GM19452 (cell line): ENCODE data around the gene TAB3.

Experiments
- ATAC-seq: cut with Tn5 transposase; IDR thresholded peaks from one replicate; pipeline ENCODE4 v1.9.1; 2021; ENCODE audit not compliant: unreplicated experiment

TAB3 gene, protein sequence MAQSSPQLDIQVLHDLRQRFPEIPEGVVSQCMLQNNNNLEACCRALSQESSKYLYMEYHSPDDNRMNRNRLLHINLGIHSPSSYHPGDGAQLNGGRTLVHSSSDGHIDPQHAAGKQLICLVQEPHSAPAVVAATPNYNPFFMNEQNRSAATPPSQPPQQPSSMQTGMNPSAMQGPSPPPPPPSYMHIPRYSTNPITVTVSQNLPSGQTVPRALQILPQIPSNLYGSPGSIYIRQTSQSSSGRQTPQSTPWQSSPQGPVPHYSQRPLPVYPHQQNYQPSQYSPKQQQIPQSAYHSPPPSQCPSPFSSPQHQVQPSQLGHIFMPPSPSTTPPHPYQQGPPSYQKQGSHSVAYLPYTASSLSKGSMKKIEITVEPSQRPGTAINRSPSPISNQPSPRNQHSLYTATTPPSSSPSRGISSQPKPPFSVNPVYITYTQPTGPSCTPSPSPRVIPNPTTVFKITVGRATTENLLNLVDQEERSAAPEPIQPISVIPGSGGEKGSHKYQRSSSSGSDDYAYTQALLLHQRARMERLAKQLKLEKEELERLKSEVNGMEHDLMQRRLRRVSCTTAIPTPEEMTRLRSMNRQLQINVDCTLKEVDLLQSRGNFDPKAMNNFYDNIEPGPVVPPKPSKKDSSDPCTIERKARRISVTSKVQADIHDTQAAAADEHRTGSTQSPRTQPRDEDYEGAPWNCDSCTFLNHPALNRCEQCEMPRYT

DNA sequence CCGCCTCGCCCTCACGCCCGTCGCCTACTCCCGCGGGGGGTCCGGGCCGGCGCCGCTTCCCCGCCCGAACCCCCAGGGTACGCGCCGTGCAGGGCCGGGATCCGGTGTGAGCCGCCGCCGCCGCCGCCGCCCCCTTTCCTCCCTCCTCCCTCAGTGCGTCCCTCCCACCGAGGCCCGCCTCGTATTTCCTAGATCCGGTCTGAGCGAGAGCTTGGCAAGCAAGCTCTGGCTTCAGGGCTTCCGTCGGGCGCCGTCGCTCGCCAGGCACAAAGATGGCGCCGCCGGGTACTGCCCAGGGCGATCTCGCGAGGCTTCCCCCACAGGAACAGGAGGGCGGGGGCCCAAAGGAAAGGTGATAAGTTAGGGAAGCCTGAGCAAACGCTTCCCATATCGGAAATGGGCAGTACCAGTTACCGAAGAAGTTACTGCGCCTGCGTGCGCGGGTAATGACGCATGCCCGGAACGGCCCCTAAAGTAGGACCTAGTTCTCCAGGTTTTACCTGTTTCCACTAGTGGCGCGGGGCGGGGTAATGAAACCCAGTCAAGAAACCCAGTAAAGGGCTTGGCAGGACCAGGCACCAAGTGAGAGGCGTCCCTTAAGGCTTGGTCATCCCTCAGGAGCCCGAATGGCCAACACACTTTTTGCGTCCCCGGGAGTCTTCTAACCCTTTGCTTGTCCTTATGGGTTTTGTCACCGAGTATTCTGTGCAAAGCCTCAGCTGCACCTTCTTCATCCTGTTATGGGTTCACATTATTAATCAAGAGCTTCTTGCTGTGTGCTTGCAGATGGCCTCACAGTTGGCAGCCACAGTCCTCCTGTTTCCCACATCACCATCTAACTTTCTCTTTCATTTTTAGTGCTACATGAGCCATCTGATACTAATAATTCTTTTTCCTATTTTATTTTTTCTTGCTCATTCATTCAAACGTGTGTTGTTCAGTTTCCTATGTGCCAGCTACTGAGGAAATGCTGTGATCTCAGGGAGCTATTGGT is at the start of gene TAB3:
Gene TAB3 (minus strand): TSS at position 108 of the 994 bp plus-strand sequence. CDS start 29,666 bp downstream, outside the sequence.
- peak; percentile 89 for ATAC-seq

- no peak for ATAC-seq
Observed at GRCh38 chrX:30938295-30938694, 49.2 kb upstream of the TAB3 start.

- ATAC-seq: no peak
Observed at GRCh38 chrX:30935985-30936384, 46.9 kb upstream of the TAB3 start.

DNA sequence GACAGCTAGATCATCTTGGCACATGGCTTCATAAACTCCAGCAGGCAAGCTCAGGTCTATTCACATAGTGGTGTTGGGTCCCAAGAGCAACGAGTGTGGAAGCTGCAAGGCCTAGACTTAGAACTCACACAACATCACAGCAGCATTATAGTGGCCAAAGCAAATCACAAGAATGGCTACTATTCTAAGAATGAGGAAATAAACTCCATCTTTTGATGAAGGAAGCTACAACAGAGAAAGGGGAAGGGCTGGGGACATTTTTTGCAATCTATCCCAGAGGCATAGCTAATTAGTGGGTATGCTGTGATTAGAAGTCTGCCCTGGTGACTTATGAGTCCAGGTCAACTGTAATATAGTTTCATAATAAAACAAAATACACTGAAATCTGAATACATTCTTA is 42.9 kb upstream of the TAB3 start:
- ATAC-seq: no peak

GRCh38 chrX:30930679-30931078 is 41.6 kb upstream of the TAB3 start:
- no peak for ATAC-seq

GRCh38 chrX:30930143-30930542 is 41.1 kb upstream of the TAB3 start:
- no peak for ATAC-seq

GRCh38 chrX:30920271-30920670 is 31.2 kb upstream of the TAB3 start:
- no peak for ATAC-seq

- no peak for ATAC-seq
Observed at GRCh38 chrX:30918480-30918879, 29.4 kb upstream of the TAB3 start.

DNA sequence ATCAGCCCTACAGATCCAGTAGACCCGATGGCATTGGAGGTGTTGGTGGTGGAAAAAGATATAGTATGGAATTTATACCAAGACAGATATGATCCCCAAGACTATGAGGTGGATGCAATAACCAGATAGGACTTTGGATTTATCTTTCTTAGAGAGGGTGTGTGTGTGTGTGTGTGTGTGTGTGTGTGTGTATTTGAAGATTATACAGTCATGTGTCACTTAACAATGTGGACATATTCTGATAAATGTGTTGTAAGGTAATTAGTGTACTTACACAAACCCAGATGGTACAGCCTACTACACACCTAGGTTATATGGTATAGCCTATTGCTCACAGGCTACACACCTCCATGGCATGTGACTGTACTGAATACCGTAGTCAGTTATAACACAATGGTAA is 24.4 kb upstream of the TAB3 start:
- ATAC-seq: no peak

DNA sequence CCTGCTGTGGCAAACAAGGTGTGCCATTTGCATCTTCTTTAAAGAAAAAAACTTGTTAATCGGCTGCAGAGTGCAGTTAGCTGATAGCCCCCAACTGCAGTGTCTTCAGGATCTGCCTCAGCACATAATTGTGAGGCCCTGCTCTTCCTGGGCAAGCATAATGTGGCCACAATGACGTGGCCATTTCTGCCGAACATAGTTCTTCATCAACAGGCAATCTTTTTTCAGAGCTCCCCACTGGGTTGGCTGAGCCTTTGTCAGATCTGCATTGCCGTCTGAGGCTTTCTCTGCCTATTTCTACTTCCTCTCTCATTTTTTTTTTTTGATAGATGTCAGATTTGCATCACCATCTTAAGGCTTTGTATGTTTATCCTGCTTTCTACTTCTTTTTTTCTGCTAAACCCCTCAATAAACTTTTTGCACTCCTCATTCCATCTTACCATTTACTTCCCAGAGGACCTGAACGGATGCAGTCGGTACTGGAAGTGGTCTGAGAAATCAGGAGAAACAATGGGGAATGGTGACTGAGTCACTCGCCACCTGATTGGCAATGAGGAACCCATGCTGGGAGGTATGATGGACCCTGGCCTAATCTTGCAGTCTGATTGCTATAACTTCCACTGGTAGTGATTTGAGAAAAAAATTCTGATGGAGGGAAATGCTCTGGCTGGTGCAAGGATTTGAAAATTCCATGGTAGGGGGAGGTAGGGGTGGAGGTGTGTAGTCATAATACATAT is 21.2 kb upstream of the TAB3 start:
- no peak for ATAC-seq

DNA sequence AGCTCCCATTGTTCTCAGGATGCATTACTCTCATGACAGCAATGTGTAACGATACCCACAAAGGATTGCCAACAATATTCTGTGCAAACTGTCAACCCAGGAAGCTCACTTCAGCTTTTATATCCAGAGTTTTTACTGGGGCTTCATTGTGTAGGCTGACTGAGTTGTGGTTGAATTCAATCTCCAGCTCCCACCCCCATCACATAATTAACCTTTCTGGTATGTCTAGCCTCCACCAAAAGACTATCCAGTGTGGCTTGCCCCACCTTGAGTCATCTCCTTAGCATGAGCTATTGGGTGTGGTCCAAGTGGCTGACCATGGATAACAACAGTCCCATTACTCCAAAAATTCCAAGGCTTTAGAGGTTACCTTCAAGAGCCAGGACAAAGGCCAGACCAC is 17.7 kb upstream of the TAB3 start:
- ATAC-seq: no peak

DNA sequence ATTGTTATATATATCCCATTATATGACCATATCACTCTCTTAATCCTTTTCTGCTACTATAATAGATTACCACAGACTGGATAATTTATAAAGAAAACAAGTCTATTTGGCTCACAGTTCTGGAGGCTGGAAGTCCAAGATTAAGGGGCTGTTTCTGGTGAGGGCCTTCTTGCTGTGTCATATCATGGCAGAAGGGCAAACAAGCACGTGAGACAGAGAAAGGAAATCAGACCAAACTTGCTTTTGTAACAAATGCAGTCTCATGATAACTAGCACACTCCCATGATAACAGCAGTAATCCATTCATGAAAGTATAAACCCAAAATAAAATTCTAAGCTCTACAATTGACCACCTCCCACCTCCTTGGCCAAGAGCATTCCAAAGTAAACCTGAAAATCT is 16.3 kb upstream of the TAB3 start:
- ATAC-seq: no peak

- ATAC-seq: no peak
Observed at GRCh38 chrX:30904632-30905031, 15.6 kb upstream of the TAB3 start.

- ATAC-seq: no peak
Observed at GRCh38 chrX:30904186-30904585, 15.1 kb upstream of the TAB3 start.

DNA sequence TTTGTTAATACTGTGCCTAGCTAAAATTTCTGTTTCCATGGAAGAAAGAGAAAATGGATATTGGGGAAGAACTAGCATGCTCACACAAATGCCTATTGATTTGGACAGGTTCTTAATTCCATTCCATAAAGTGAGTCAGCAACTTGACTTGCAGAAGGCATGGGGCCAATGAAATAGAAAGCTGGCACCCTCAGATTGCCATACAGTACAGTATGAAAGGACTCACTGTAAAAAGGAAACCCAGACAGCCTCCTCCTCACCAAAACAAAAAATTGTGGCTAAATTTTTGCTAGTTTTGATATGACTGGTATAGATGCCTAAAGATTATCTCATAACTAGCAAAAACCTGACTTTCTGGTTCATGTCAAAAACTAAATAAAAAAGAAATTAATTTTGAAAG is 11.2 kb upstream of the TAB3 start:
- no peak for ATAC-seq

DNA sequence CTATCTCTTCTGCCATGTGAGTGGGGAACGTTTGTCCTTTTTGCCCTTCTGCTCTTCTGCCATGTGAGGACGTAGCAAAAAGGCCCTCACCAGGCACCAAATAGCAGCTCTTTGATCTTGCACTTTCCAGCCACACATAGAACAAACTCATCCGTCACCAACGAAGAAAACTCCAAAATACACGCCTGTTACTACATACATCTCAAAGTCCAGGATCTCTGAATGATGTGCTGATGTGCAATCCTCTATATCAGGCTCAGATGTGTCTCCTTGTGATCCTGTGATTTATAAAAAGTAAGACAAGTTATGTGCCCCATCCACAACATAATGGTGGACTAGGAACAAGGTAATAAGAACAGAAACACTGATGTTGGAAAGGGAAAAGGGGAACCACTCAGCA is 9.8 kb upstream of the TAB3 start:
- no peak for ATAC-seq

DNA sequence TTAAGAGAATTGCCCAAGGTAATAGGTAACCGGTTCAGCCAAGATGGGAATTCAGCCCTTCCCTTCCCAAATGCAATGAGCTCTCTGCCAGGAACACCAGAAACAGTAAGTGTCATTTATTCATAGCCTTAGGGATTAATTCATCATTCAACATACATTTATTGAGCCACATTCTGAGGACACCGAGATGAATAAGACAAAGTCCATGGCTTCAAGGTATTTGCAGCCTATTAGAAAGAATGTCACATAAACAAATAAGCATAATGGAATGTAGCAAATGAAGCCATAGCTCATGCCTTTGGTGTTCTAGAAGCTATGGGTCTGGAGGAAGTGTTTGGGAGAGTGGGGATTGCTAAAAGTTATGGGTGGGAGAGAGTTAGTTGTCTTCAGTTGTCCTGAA is 6.3 kb upstream of the TAB3 start:
- no peak for ATAC-seq

DNA sequence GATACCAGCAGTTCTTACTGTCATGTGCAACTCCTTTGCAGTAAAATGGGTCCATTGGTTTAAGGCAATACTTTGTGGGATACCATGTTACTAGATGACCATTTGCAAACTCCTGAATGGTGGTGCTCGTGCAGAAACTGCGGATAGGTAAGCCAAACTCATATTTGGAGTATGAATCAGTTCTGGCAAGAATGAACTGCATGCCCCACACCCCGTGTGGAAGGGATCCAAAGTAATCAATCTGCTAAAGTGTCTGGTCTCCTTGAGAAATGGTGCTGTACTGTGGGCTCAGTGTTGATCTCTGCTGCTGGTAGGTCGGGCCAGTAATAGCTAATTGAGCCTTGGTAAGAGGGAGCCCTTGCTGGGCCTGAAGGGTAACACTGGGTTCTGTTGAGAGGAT is 4.2 kb upstream of the TAB3 start:
- no peak for ATAC-seq

DNA sequence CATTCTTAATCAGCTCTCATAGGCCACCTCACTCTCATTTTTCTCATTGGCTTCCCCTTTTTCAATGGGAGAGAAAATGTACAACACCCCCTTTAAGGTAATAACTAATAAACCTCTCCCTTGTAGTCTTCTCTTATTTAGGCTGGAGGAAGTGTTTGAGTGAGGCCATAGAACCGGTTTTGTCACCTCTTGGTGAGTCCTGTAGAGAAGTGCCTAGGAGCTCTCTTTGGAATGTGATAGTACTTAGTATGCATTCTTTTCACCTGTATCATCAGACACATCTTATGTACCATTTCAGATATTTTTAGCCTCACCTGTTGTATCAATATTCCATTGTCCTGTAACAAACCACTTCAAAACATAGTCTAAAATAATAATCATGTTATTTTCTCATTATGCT is 3.5 kb upstream of the TAB3 start:
- ATAC-seq: no peak

DNA sequence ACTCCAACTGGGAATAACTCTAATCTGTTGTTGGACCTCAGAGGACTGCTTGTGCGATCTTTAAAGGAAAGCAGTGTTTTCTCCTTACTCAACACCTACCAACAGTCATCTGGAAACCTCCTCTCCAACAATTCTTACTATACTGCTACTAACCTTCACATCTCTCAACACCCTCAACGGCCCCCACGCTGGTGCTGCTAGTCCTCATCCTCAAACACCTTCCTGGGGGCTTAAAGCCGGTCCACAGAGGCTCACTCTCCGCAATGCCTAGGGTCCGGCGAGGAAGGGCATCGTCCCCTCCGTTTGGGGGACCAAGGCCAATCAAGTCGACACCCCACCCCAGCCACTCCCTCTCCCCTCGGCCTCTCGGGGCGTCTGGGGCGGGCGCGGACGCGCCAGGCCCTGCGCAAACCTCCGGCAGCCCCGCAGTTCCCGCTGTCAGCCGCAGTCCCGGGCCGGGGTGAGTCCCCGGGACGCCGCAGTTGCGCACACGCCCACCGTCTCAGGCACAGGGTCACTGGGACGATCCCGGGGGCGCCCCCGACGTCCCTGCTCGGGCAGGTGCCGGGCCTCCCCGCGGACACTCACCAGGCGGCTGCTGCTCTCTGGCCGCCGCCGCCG is 418 bp downstream of the TAB3 start:
- peak; percentile 37 for ATAC-seq
